GM19395 (cell line): ENCODE measurements around the gene AP1M1.
"Not testable (repeated sequence)": the region's sequence is repeated elsewhere in the genome, so short reads cannot be mapped to it uniquely, and the experiment has no call there.

ENCODE experiments used
- ATAC-seq: cut with Tn5 transposase; IDR thresholded peaks from one replicate; pipeline ENCODE4 v1.9.1; 2021; ENCODE audit warnings: mild to moderate bottlenecking, moderate library complexity; ENCODE audit not compliant: unreplicated experiment

AP1M1 gene

GRCh38 chr19:16197622-16198369 is at the start of gene AP1M1:
TSS of gene AP1M1 (plus strand) at chr19:16197911. CDS start at chr19:16198027, 116 bp downstream.
- peak; percentile 75 for ATAC-seq

DNA sequence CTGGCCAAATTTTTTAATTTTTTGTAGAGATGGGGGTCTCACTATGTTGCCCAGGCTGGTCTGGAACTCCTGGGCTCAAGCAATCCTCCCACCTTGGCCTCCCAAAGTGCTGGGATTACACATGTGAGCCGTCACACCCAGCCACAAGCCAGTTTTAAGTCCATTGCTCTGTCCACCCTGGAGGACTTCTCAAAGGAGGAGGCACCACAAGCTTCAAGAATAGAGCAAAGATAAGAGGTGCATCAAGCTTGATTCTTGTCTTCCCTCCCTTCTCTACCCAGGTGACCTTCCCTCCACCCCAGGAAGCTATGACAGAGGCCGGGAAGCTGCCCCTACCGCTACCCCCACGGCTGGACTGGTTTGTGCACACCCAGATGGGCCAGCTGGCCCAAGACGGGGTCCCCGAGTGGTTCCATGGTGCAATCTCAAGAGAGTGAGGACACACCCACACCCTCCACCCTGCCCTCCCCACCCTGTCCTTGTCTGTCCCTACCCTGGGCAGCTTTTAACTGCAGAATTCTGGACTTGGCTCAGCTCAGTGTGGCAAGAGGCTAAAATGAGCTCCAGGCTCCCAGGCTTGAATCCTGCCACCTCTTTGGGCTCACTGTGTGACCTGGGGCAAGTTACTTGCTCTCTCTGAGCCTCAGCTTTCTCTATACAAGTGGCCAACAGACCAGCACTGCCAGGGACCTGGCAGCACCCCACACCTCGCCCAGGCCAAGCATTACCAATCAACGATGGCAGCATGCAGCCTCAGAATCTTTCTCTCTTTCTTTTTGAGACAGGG is 49.1 kb upstream of the AP1M1 start:
- ATAC-seq, result no peak

DNA sequence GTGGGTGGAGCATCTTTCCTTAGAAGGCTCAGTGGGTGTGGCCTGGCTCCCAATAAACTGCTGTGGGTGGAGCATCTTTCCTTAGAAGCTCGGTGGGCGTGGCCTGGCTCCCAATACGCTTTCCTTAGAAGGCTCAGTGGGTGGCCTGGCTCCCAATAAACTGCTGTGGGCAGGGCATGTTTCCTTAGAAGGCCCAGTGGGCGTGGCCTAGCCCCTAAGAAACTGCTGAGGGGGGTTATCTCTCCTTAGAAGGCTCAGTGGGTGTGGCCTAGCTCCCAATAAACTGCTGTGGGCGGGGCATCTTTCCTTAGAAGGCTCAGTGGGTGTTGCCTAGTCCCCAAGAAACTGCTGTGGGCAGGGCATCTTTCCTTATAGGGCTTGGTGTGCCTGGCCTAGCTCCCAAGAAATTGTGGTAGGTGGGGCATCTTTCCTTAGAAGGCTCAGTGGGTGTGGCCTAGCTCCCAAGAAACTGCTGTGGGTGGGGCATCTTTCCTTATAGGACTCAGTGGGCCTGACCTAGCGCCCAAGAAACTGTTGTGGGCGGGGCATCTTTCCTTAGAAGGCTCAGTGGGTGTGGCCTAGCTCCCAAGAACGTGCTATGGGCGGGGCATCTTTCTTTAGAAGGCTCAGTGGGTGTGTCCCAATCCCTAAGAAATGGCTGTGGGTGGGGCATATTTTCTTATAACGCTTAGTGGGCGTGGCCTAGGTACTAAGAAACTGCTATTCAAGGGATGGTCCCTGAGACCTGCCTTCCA is 44.0 kb upstream of the AP1M1 start:
- no peak for ATAC-seq

GRCh38 chr19:16154557-16154956 is 43.2 kb upstream of the AP1M1 start:
- no peak for ATAC-seq

GRCh38 chr19:16155128-16155527 is 42.6 kb upstream of the AP1M1 start:
- ATAC-seq, result no peak

- no peak for ATAC-seq
Measured at GRCh38 chr19:16156904-16157303, 40.8 kb upstream of the AP1M1 start.

- no peak for ATAC-seq
Measured at GRCh38 chr19:16157601-16158000, 40.1 kb upstream of the AP1M1 start.

DNA sequence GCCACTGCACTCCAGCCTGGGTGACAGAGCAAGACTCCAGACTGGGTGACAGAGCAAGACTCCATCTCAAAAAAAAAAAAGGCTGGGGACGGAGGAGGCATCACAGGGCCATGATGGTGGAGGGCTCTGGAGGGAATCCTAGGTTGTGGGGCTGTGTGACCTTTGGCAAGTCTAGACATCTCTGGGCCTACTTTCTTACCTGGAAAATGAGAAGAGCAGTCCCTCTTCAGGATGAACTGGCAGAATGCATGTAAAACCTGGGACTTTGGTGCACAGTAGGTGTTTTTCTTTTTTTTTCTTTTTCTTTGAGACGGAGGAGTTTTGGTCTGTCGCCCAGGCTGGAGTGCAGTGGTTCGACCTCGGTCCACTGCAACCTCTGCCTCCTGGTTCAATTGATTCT is 38.1 kb upstream of the AP1M1 start:
- no peak for ATAC-seq

DNA sequence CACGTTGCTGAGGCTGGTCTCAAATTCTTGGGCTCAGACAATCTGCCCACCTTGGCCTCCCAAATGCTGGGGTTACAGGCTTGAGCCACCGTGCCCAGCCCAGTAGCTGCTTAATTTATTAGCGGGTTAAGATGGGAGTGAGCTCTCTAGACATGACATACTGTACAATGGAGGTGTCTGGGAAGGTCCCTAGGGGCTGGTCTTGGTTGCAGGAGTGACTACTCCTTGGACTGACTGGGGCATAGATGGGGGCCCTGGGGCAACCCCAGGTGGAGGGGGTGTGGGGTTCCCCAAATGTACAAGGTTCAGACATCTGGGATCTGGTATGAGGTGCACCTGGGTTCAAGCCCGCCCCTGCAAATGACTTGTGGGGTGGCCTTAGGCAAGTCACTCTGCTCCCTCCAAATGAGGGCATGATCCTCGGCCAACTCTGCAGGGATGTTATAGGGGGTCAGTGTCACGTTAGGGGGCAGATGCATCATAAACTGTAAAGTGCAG is 37.2 kb upstream of the AP1M1 start:
- no peak for ATAC-seq

- no peak for ATAC-seq
Measured at GRCh38 chr19:16160943-16161560, 36.7 kb upstream of the AP1M1 start.

DNA sequence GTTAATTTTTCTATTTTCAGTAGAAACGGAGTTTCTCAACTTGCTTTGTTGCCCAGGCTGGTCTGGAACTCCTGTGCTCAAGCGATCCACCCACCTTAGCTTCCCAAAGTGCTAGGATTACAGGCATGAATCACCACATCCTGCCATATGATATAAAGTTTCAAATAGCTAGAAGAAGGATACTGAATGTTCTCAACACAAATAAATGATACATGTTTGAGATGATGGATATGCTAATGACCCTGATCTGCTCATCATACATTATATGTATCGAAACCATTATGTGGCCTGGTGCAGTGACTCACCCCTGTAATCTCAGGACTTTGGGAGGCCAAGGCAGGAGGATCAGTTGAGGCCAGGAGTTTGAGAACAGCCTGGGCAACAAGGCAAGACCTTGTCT is 35.9 kb upstream of the AP1M1 start:
- no peak for ATAC-seq

- no peak for ATAC-seq
Measured at GRCh38 chr19:16164222-16164890, 33.4 kb upstream of the AP1M1 start.

DNA sequence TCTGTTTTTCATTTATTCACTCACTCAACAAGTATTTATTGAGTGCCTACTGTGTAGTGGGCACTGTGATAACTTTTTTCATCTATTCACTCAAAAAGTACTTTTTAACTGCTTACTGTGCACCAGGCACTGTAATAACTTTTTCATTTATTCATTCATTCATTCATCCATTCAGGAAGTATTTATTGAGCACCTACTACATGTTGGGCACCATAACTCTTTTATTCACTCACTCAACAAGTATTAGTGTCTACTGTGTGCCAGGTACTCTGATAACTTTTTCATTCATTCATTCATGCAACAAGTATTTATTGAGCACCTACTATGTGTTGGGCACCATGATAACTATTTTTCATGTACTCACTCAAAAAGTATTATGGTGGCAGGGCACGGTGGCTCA is 31.3 kb upstream of the AP1M1 start:
- ATAC-seq, result no peak

GRCh38 chr19:16167055-16167454 is 30.7 kb upstream of the AP1M1 start:
- no peak for ATAC-seq

DNA sequence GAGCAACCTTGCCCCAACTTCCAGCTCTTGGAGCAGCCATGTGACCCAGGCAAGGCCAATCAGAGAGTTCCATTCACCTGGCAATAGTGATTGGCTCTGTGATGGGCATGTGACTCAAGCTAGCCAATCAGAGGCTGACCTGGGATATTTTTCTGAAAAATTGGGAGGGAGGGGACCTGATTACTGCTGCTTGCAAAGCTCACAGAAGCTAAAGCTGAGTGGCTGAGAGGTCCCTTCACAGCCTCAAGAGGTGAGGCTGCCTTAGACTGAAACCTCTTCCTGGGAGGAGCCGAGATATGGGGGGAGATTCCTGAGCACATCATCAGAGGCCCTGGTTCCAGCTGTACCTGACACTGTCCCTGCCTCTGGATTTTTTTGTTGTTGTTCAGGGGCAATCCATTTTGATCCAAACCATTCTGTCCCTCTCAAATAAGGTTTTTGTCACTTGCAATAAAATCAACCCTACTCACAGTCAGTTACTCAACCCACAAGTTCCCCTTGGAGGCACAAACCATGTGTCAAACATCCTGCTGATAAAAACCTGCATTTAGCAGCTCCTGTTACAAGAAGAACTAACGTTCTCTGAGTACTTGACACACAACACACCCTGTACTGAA is 29.1 kb upstream of the AP1M1 start:
- no peak for ATAC-seq

DNA sequence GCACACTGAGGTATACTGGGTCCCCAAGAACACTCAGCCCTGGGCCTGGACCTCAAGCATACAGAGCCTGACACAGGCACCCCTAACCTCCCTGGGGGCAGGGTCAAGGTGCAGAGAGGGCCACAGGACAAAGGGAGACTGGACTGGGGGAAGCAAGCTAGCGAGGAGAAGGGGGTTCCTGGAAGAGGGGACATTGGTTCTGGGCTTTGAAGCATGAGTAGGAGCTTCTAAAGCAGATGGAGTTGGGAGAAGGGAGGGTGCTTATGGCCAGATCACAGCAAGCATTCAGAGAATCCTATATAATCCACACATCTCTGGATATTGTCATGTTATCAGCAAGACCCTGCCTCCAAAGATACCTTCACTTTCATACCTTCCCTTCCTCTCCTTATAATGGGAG is 27.6 kb upstream of the AP1M1 start:
- no peak for ATAC-seq

GRCh38 chr19:16175954-16176353 is 21.8 kb upstream of the AP1M1 start:
- no peak for ATAC-seq

- not testable (repeated sequence) for ATAC-seq
Measured at GRCh38 chr19:16178866-16179265, 18.8 kb upstream of the AP1M1 start.

DNA sequence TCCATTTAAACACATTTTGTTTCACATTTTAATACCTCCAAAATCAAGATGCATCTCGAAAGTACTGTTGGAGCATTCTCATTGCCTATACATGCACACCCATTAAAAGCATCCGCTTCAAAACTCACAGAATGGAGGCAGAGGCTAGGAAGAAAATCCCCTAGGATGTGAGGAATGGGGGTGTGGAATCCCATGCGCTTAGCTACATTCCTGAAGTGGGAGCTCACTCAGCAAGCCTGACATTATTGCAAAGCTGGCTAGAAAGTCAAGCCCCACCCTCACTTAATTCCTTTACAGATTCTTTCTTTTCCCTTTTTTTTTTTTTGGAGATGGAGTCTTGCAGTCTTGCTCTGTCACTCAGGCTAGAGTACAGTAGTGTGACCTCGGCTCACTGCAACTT is 17.1 kb upstream of the AP1M1 start:
- ATAC-seq, result no peak

GRCh38 chr19:16184665-16185122 is 13.0 kb upstream of the AP1M1 start:
- no peak for ATAC-seq
